CD4-positive, alpha-beta T cell treated with Interleukin-1 beta for 1 hour (primary cell): ENCODE measurements around the gene MYO19.
A peak's percentile ranks its signal among the peaks of the same experiment; 100 is the strongest.

Source experiments
- DNase-seq, 2 donors: peaks; one replicate each; pipeline ENCODE4 v3.0.0-alpha.2; 2020 to 2022

MYO19 gene

GRCh38 chr17:36534840-36535668, at the start of gene MYO19, which contains the start of gene PIGW:
Gene MYO19 (minus strand): TSS chr17:36534868. CDS start chr17:36532538, 2,330 bp downstream.
Gene PIGW (plus strand): TSS chr17:36534987. CDS start chr17:36537102, 2,115 bp downstream.
- peak; percentile 87 to 89 for DNase-seq

GRCh38 chr17:36583787-36584186, 49.1 kb upstream of the MYO19 start:
- no peak for DNase-seq

- no peak for DNase-seq
These were observed 44.0 kb upstream of the MYO19 start for GRCh38 chr17:36578671-36579070.

- no peak for DNase-seq
These were observed 42.1 kb upstream of the MYO19 start for GRCh38 chr17:36576793-36577192.

- DNase-seq, result no peak
These were observed 40.4 kb upstream of the MYO19 start for GRCh38 chr17:36575028-36575427.

- DNase-seq, result no peak
These were observed 31.4 kb upstream of the MYO19 start for GRCh38 chr17:36566081-36566480.

- DNase-seq, result no peak
These were observed 18.8 kb upstream of the MYO19 start for GRCh38 chr17:36553459-36553858.

- DNase-seq, result peak in 1 of 2 donors; percentile 29
These were observed 16.1 kb upstream of the MYO19 start for GRCh38 chr17:36550491-36551417.

- no peak for DNase-seq
These were observed 13.1 kb upstream of the MYO19 start for GRCh38 chr17:36547776-36548175.

GRCh38 chr17:36546418-36547093, 11.9 kb upstream of the MYO19 start:
- DNase-seq, result peak in 1 of 2 donors; percentile 16

- DNase-seq, result peak; percentile 97 to 98
These were observed 11.1 kb upstream of the MYO19 start for GRCh38 chr17:36545465-36546417.

GRCh38 chr17:36545077-36545464, 10.4 kb upstream of the MYO19 start:
- DNase-seq, result no peak

GRCh38 chr17:36544307-36545076, 9.8 kb upstream of the MYO19 start, which contains the start of gene GGNBP2:
Gene GGNBP2 (plus strand): TSS chr17:36544919. CDS start chr17:36545725, 806 bp downstream.
- DNase-seq, result peak; percentile 91 to 94

- peak; percentile 27 to 32 for DNase-seq
These were observed 9.3 kb upstream of the MYO19 start for GRCh38 chr17:36544044-36544306.

- DNase-seq, result no peak
These were observed 8.1 kb upstream of the MYO19 start for GRCh38 chr17:36542755-36543154.

GRCh38 chr17:36540696-36541095, 6.0 kb upstream of the MYO19 start:
- DNase-seq, result no peak

- DNase-seq, result no peak
These were observed 1.0 kb upstream of the MYO19 start for GRCh38 chr17:36535669-36536081.

GRCh38 chr17:36533935-36534839, 481 bp downstream of the MYO19 start:
- peak; percentile 49 to 54 for DNase-seq

- DNase-seq, result no peak
These were observed 2.2 kb downstream of the MYO19 start for GRCh38 chr17:36532435-36532975.

- no peak for DNase-seq
These were observed 5.5 kb downstream of the MYO19 start for GRCh38 chr17:36529121-36529520.
